Inferior parietal cortex (tissue), 1 donor: Measurements from ENCODE around the gene KCNH1.

Experiments used
- DNase-seq: peaks from one replicate; pipeline ENCODE4 v3.0.0-alpha.2; 2016; ENCODE audit errors: extremely low spot score

The KCNH1 gene

DNA sequence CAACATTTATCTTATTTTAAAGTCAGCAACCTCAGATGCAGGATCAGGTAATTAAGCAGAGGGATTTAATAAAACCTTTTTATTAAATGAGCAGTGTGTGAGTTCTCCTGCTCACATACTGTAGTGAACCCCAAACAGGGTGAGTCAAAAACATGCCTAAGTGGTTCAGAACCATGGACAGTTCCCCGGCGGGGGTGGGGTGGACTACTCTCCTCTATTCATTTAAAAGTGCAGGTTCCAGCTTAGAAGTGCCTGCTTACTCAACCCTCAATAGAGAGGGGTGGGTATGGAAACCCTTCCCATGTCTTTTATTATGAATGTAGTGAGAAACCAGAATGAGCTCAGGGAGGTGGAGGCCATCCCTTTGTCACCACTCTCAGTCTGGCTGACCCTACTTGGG is 407.3 kb downstream of the KCNH1 start:
- no peak for DNase-seq

DNA sequence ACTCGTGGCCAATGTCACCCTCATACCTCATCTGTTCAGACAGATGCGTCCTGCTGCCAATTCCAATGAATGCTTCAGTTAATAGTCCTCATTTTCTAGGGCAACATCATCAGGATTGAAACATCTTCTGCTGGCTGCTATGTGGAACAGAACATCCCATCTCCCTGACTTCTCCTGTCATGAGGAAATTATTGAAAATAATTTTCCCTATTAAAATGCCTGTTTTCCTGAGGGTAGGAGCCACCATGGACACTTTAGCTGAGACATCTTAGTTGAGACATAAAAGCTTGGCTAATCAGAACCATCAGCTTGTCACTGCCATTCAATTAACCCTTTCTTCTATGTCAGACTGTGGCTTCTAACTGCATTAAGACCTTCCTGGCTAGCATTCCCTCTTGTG is 409.2 kb downstream of the KCNH1 start:
- no peak for DNase-seq

DNA sequence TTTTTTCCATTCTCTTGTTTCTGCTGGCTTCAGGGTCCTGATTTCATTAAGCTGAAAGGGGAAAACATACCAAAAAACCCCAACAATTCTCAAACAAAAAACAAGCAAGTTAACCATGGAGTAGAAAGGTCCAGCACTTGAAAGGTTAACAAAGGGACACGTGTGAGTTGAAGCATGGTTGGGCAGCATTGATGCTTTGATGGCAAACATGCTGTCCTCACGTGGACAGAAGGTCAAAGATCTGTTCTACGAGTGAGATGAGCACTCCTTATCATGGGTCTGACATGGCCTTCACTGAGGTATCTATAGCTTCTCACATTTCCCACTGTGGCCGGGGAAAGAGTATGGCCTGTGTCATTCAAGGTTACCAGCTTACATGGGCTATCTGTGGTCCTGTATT is 410.3 kb downstream of the KCNH1 start:
- DNase-seq: no peak

DNA sequence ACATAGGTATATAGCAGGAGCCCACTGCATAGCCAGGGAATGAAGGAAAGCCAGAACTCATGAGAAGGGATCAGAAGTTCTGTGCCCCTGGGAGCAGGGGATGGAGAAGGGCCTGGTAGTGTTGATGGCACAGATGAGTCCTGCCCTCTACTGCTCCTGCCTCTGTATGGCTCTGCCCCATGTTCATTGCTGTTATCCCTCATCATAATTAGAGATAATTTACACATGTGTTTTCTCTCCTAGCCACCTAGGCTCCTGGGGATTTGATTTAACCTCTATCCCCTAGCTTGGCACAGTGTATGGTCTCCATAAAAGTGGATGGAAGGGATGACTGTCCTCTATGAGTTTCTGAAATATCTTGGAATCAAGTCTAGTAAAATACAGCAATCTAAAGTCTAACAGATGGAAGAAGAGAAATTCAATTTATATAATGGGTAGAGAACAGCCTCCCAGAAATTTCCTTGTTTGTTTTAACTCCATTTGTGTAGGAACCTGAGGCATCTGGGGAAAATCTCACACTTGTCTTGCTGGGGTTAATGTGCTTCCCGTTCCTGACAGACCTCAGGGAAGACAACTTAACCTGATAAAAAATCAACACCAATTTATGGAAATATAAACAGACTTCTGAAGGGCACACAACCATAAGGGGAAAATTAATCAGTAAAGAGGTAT is 411.4 kb downstream of the KCNH1 start:
- DNase-seq: no peak

DNA sequence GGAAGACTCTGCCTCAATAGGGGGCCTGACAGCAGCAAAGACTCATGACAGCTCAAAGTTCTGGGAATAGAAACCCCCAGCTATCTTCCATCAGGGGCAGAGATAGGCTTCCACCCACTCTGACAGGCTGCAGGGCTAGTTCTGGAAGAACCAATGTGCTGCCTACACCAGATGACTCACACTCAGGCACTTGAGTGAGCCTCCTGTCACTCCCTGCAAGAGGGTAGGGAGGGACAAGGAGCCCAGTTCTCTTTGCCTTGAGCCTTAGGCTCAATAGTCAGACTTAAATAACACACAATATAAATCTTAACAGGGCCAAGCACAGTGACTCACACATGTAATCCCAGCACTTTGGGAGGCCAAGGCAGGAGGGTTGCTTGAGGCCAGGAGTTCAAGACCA is 418.9 kb downstream of the KCNH1 start:
- no peak for DNase-seq

DNA sequence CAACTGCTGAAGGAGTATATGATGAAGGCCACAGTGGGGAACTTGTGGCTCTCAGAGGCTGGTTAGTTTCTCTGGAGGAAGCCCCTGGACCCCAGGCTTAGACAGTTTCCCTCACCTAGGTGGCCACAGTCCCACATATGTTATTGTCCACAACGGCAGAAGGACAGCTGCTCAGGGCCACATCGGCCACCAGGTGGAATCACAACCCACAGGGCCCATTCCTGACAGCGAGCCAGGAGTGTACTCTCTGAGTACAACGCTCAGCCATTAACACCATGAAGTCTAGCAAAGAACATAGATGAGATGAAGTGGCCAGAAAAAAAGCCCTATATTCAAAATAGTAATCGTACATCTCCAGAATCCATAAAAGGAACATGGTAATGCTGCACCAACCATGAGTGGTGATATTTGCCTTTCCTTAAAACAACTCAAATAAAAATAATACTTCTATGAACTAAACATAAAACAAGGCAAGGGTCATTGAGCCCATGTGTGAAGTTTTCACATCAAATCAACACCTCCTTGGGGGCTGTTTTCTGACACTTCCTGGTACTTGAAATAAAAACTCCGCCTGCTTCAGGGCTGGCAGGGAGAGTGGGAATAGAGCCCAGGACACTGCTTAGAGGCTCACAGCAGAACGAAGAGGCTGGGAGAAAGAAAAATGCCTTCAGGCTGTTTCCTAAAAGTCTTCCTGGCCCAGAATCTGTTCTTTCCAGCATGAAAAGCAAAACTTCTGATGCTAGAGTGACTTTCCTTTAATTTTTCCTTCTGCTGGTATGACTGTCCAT is 421.9 kb downstream of the KCNH1 start:
- DNase-seq: no peak

DNA sequence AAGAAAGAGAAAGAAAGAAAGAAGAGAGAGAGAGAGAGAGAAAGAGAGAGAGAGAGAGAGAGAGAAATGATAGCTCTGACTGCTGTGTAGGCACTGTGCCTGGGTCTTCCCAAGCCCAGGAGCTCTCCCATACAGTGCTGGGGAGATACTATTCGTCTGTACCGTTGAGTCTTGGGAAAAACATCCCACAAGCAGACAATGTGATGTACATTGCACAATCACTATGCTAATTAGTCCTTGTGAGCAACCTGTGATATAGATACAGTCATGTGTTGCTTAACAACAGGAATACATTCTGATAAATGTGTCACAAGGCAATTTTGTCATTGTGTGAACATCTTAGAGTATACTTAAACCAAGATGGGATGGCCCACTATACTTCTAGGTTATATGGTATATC is 424.2 kb downstream of the KCNH1 start:
- no peak for DNase-seq

DNA sequence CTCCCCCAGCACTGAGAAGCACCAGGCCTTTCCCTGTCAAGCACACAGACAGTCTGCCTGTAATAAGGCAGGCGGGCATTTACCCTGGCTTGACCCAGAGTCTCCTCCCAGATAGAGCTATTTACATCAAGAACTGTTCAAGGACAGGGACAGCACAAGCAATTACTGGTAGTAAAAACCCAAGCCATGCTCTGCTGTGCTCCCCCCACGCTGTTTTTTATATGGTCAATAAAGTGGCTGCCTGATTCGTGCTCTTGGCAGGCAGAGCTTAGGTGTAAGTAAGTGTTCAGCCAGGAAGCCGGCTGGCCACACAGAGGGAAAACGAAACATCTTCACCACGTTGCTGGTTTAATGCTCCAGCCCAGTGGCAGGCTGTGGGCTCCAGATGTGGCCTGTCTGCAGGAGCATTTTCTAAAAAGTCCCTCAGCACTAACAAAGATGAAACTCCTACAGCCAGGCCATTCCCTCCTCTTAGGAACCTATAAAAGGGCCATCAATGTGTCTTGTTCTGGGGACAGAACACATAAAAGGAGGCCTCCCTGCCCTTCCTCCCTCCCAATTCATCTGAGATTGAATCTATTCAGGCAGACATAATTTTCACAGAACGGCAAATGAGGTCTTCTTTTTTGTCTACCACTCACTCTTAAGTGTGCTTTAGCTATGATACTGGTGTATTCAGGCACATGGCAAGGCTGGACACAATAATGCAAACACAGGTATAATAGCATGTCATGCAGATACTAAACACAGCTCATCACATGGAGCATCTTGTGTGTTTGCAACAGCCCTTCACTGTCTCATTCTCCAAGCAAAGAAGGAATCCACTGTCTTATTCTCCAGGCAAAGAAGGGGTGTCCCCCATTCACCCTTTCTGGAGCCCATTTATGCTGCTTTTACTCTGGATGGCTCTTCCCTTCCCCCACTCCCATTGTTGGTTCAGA is 426.4 kb downstream of the KCNH1 start:
- no peak for DNase-seq

DNA sequence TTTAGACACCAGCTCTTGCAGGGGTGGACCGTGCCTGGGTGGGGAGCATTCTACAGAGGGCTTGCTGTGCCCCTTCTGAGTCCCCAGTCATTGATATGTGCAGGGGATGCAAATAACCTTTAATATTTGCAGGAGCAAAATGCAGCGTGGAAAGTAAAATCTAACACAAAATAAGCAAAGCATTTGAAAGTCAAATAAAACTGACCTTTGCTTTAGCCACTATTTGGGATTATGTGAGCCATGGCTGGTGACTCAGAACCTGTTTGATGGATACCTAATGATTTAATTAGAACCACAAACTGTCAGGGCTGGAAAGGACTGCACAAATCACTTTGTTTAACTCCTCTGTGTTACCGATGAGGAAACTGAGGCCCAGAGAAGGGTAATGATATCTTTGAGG is 427.7 kb downstream of the KCNH1 start:
- no peak for DNase-seq

DNA sequence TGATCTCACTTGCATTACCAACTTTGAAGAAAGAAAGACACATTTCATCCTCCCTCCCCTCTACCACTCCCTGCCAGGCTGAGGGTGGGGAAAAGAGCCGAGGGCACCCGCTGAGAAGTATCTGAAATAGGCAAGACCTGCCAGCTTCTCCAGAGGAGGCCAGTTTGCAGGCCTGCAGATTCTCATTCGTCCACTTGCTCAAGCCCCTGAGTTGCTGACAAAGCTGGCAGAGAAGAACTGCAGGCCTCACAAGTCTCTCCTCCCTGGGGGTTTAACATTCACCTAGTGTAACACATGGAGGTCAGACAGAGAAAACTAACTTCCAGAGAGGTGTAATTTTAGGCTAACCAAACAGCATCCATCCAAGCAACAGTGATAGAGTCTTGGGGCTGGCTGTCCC is 428.9 kb downstream of the KCNH1 start:
- no peak for DNase-seq

DNA sequence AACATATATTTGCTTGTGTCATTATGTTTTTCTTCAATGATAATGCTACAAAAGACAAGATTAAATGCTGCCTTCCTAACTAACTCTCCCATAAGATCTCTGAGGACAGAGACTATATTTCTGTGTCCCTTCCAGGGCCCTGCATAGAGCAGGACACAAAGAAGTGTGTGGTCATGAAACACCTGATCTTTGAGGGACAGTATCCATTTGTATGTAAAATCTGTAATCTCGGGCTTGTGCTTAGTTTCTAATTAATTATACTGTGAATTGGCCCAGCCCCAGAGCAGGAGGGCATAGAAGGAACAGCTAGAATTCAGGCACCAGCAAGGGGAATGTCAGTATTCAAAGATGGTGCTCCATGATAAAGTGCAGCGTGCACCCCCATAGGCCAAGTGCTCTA is 430.4 kb downstream of the KCNH1 start:
- no peak for DNase-seq

DNA sequence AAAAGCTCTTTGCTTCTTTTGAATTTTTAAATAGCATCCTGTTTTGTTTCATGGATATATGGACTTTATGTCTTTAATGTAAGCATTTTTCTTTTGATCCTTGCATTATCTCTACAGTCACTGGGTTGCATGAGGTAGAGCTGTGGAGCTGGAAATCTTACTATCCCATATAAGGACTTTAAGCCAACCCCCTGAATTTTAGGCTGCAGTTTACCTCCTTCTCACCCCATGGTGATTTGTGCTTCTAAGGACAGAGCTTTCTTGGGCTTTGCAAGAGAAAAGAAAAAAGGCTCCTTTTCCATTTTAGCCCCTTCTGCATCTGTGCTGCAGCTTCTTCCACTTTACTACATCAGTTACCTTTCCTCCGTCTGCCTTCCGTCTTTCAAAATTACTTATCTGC is 431.4 kb downstream of the KCNH1 start:
- DNase-seq: no peak

DNA sequence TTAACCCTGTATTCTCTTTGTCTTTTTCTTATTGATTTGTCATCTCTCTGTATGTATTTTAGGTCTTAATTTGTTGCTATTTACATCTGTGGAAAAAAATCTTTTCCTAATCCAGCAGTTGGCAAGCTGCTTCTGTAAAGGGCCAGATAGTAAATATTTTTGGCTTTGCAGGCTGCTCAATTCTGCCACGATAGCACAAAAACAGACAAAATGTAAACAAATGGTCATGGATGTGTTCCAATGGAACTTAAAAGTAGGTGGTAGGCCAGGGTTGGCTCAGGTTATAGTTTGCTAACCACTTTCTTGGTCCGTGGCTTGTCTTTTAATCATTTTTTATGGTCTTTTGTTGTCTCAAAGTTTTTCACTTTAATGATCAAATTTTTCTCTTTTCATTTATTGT is 433.4 kb downstream of the KCNH1 start:
- no peak for DNase-seq

DNA sequence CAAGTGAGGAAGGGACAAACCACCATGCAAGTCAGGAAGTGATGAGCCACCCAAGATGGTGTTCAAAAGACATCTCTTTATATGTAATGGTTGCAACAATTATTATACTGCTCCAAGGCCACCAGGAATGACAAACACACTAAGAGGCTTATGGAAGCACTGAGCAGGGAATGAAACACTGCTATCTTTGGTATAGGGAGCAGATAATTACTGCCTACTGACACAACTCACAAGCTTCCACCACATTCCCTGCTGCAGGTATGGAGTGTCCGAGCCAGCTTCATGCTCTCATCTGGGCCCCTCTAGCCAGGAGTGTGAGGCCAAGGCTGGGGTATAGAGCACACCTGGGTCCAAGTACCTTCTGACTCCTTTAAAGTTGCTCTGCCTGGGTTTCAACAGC is 433.9 kb downstream of the KCNH1 start:
- DNase-seq: no peak

DNA sequence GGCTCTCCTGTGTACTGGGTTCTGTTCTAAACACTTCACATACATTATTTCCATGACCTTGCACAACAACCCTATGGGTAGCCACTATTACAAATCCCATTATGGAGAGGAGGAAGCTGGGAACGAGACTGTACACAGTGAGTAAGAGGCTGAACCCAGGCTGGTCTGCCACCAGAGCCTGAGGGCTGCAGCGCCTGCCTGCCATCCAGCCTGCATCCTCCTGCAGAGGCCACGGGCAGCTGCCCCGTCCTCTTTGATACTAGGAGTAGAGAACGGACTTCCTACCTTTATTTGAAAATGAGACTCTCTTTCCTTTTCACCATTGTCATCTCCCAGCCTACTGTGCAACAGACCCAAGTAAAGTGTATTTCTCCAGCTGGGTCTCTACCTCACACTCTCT is 435.3 kb downstream of the KCNH1 start:
- DNase-seq: no peak

DNA sequence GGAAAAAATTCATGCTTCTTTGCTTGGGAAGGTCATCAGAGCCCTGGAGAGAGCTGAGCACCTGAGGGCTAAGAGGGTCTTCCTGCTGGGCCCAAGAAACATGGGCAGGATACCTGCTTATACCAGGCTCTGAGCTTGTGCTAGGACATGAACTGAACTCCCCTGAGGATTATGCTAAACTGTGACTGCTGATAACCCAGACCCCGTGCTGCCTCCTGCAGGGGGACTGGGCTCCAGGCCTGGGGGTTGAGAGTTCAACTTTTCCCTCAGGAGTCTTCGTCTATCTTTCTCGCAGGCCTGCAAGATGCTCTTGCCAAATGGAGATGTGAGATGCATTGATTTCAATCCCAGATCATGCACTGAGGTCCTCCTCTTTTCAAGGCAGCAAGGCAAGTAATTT is 436.8 kb downstream of the KCNH1 start:
- DNase-seq: no peak

DNA sequence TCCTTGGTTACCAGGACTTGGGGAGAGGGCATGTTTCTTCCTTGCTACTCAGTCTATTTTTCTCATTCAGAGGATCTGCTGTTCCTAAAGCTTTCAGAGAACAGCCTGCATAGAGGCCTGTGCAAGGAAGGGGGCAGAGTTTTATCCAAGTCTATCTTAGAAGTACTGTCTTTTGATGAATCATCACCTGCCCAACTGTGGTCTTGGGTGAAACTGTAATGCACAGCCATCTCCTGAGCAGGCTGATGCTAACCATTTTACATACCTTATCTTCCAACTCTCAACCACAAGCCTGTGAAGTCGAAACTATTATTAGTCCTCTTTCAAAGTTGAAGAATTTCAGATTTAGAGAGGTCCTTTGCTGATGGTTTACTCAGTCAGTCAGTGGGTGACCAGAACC is 437.2 kb downstream of the KCNH1 start:
- no peak for DNase-seq

DNA sequence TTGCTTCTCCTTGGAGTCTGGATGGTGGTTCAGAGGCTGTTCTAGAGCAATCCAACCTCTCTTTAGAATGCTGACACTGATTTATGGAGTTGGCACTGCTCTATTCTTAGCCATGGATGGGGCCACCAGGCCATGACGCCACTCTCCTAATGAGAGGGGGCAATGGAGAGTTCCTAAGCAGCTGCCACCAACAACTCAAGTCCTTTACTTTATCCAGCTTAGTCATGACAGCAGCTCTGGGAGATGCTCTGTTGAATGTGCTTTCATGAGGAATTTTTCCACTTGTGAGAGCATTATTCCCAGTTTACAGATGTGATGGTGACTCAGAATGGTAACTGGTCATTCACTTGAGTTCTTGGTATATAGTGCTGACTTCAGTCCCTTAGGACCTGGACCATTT is 438.9 kb downstream of the KCNH1 start:
- no peak for DNase-seq

DNA sequence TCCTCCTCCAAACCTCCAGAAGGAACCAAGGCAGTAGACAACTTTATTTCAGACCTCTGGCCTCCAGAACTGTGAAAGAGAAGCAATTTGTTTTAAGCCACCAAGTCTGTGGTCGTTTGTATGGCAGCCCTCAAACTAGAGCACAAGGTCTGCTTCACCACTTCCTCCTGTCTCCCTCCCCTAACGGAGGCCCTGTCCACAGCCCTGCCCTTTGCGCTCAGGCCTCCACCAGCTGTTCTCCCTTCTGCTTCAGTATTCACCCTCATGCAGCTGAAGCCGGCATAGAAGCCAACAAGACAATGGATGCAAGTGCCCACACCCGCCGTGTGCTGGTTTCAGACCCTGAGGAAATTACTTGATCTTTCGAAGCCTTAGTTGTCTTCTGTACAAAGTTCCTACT is 441.2 kb downstream of the KCNH1 start:
- no peak for DNase-seq

DNA sequence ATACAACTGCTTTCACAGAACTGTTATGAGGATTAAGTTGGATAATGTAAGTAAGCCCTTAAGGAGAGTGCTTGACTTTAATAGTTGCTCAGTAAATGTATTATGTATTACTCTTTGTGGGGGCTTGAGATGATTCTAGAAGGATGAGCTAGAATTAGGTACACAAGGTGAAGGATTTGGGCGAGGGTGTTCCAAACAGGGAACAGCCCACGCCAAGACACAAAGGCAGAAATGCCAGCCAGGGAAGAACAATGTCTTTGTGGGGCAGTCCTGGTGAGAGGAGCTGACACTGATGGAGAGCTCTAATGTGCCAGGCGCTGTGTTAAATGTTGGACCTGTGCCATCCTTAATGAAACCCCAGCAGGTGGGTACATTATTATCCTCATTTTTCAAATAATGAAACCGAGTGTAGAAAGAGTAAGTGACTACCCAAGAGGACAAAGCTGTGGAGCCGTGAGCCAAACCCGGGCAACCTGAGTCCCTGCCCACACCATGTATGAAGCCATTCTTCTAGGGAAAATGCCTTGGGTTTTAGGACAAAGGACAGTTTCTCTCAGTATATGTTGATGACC is 442.8 kb downstream of the KCNH1 start:
- no peak for DNase-seq

DNA sequence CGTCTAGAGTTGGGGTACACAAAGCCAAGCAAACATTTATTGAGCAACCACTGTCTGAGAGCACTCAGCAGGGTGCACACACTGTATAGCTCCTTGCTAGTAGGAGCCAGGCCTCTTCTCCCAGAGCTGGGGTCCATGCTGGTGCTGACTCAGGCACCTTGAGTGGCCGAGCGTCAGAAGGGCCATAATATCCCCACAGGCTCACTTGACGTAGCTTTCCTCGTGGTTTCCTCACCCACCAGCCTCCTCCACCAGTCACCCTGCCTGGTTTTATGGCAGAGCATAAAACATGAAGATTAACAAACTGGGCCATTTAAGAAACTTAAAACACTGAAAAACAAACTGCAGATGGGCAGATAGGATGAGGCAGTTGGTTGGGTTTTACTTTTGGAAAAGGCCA is 443.7 kb downstream of the KCNH1 start:
- DNase-seq: no peak

DNA sequence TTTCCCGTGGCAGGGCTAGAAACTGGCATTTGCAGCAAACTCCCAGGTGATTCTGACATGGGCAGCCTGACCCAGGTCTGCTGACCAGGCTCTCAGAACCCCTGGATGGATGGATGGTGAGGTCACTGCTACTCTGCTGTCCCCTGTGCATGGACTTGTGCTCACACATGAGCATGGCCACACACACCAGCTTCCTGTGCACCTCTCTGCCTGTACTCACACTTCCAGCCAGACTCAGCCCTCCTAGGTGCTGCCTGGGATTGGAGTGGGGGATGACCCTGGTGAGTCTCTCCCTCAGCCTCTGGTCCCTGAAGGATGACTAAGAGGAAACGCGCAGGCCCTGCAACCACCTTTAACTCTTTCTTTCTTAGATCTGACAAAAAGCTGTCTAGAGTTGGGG is 444.1 kb downstream of the KCNH1 start:
- no peak for DNase-seq
